Pons (tissue), 1 donor: ENCODE results near the gene LCMT1.

Experiments used
- DNase-seq: peaks from one replicate; pipeline ENCODE4 v3.0.0-alpha.2; 2016; ENCODE audit warnings: low spot score

LCMT1 gene

GRCh38 chr16:25198021-25198420 lies 86.5 kb downstream of the LCMT1 start:
- no peak for DNase-seq

- DNase-seq = no peak
Measured at GRCh38 chr16:25199457-25199856, 87.9 kb downstream of the LCMT1 start.

DNA sequence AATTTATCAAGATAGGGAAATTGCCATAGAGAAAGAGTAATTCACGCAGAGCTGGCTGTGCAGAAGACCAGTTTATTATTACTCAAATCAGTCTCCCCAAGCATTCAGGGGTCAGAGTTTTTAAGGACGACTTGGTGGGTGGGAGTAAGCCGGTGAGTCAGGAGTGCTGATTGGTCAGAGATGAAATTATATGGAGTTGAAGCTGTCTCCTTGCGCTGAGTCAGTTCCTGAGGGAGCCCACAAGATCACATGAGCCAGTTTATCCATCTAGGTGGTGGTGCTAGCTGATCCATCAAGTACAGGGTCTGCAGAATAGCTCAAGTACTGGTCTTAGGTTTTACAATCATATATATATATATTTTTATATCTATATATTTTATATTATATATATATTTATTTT lies 99.2 kb downstream of the LCMT1 start:
- DNase-seq = no peak

DNA sequence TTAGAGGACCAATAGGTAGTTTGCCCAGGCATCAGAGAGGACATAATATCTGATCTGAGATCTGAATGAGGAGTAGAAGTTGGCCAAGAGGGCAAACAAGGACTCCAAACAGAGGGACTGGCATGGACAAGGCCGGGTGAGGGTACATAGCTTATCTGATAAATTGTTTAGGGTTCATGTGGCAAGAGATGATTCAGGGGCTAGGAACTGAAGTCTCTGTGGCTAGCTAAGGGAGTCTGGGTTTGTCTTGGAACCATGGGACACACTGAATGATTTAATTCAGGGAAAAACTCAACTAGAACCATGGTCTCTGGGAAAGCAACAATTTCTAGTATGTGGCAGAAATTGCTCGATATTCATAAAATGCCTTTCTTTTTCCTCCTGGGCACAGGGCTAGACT lies 101.1 kb downstream of the LCMT1 start:
- DNase-seq = no peak

DNA sequence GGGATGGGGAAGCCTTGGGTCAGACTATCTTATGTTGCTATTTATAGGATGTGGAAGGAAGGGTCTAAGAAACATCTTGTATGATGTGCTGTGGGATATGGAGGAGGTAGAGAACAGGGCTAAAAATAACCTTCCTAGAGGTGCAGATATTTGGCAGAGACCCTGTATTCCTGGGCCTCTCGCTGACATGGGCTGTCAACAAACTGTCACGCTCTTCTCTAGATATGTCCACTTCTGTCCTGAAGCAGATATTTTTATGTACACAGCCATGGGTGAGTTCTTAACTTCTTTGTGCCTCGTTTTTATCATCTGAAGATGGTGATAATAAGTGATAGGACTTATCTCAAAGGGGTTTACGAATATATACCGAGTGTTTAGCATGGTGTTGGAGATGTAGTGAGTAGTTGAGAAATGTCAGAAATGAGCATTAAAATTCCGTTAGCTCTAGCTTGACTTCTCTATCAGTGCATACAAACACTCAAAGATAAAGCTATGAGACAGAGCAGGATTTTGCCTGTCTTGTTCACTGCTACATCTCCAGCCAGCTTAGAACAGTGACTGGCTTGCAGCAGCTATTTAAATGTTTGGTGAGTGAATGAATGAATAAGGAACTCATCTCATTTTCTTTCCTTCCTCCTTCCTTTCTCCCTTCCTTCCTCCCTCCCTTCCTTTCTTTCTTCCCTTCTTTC lies 102.3 kb downstream of the LCMT1 start:
- DNase-seq = no peak

DNA sequence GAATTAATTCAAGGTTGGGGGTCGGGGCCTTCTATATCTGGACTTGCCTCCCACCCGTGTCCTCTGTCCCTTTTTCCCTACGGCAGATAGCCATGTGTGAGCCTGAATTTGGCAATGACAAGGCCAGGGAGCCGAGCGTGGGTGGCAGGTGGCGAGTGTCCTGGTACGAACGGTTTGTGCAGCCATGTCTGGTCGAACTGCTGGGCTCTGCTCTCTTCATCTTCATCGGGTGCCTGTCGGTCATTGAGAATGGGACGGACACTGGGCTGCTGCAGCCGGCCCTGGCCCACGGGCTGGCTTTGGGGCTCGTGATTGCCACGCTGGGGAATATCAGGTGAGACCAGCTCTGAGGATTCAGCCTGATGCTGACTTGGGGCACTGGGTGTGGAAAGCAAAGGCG lies 105.6 kb downstream of the LCMT1 start:
- no peak for DNase-seq

DNA sequence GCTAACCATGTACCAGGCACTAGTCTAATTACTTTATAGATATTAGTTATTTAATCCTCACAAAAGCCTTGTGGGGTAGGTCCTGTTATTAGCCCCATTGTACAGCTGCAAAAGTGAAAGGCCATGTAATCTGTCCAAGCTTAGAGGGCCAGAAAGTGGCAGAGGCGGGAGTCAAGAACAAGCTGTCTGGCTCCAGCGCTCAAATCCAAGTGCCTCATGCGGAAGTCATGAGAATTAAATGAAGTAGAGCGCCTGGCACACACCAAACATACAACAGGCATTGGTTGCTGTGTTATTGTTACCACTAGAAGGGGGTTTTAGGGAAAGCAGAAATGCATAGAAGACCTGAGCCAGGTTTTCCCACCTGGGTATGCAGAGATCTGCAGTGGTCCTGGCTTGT lies 106.4 kb downstream of the LCMT1 start:
- no peak for DNase-seq

DNA sequence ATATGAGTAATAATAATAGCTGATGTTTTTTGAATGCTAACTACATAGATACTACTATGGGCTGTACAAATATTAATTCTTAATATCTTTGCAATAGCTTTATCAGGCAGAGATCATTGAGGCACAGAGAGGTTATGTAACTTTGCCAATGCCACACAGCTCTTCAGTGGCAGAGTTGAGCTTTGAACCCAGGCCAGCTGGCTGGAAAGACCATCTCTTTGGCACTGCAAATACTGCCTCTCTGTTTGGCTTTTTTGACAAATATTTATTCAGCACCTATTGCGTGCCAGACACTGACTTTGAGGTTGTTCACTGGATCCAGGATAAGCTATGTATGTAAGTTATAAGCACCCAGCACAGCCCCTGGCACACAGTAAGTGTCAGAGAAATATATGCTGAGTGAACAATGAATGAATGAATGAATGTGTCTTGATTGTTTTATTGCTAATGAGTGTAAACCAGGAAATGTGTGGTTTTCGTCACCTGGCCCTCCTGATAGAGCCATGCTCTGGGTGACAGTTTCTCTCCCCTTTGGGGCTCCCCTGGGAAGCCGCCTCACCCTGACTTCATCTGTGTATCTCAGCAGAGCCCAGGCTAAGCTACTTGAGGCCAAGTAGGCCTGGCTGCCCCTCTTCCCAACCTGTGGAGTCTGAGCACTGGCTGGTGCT lies 107.7 kb downstream of the LCMT1 start:
- DNase-seq = no peak

- no peak for DNase-seq
Measured at GRCh38 chr16:25222959-25223358, 111.4 kb downstream of the LCMT1 start.

GRCh38 chr16:25223964-25224363 lies 112.4 kb downstream of the LCMT1 start:
- no peak for DNase-seq

DNA sequence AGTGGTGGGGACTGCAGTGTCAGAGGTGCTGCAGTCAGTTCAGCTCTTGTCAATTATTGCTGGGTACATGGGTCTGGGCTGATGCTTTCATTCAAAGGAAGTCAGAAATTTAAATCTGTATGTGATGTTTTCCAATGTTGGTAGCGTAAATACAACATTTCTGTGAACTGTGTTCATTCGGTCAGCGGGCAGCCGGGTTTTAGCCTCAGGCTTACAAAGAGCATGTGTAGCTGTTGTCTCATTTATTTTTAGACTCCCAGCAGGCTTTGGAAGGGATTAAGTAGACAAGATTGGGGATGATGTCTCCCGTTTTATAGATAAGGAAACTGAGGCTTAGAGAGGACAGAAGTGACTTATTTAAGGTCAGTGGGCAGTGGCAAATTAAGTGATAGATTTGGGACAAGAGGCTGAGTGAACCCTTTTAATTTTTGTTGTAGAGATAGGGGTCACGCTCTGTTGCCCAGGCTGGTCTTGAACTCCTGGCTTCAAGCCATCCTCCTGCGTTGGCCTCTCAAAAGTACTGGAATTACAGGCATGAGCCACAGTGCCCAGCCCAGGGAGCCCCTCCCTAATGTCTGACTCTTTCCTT lies 113.3 kb downstream of the LCMT1 start:
- DNase-seq = no peak
